Large intestine (tissue), 3 donors: Measurements from ENCODE around the gene PCDH15. TPM values are rescaled to one million over a fixed set of nuclear protein-coding genes. Genes with fewer than 3 reads are reported as not detected.

ENCODE experiments used
- DNase-seq, 2 donors: peaks; one replicate each; pipeline versions ENCODE4 v3.0.0 to v3.0.0-alpha.2; 2013
- H3K27ac ChIP-seq: one replicate; pipeline ENCODE4 v1.5.1; 2013; ENCODE audit warnings: low read length
- H3K27me3 ChIP-seq: 2 replicates; pipeline ENCODE4 v1.6.1; 2013; ENCODE audit warnings: low read length; ENCODE audit not compliant: control insufficient read depth, insufficient read depth
- H3K36me3 ChIP-seq: 2 replicates; pipeline ENCODE4 v1.6.1; 2013; ENCODE audit warnings: low read length; ENCODE audit not compliant: control insufficient read depth, insufficient read depth
- H3K4me1 ChIP-seq: one replicate; pipeline ENCODE4 v1.6.1; 2013; ENCODE audit warnings: low read length; ENCODE audit not compliant: control insufficient read depth, insufficient read depth
- H3K4me3 ChIP-seq: one replicate; pipeline ENCODE4 v1.5.1; 2013; ENCODE audit warnings: low read length
- H3K9me3 ChIP-seq: one replicate; pipeline ENCODE4 v1.6.1; 2013; ENCODE audit warnings: mild to moderate bottlenecking, low read depth, low read length, moderate library complexity; ENCODE audit not compliant: control insufficient read depth
- WGBS: methylation state at CpG from one replicate; pipeline ENCODE4 v1.1.5; 2013; ENCODE audit warnings: low lambda C conversion rate; ENCODE audit not compliant: insufficient coverage; 5-methylcytosine and 5-hydroxymethylcytosine counted together
- polyA plus RNA-seq: library from polyadenylated mRNA; unstranded; fragments of 120-200 nt; gene quantifications from one replicate; pipeline ENCODE4 v1.2.1, GENCODE V29; 2013

The PCDH15 gene
- polyA plus RNA-seq, 1 donor: 0.64 TPM

DNA sequence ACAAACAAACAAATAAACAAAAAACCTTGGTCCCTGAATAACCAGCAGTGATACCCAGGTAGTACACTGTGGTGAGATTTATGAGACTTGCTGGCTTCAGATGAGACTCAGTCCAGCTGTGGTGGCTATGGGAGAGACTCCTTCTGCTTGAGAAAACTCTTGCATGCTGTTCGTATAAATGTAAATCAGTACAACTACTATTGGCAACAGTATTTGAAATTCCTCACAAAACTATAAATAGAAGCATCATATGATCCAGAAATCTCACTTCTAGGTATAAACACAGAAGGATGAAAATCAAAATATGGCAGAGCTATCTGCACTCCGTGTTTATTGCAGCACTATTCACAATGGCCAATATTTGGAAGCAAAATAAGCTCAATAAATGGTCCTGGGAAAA lies 692.1 kb downstream of the PCDH15 start:
- WGBS: 93% methylated on average over 2 of the region's 2 CpGs
- Histone ChIP-seq H3K9me3 (no peaks in the 10 kb centered on the region), H3K27me3 (no peaks in the 10 kb centered on the region), H3K4me1 (no peaks in the 10 kb centered on the region), H3K4me3 (no peak overlapping the region), H3K27ac (no peak overlapping the region), H3K36me3 (no peaks in the 10 kb centered on the region)
- DNase-seq: no peak

DNA sequence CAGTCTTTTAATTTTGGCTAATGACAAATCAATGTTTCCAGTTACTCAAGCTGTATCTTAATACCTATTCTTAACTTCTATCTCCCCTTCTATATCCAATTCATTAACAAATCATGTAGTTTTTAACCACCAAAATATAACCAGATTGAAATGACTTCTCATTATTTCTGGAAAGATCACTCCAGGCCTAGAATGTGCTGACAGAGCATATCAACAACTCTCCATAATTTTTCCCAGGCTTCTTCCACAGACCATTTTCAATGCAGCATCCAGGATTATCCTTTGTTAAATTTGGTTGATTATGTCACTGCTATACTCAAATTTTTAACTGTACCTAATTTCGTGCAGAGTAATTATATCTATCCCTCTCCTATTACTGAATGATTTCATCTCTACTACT lies 704.1 kb downstream of the PCDH15 start:
- no peak for DNase-seq
- WGBS: no CpG with 5 or more reads among the region's 1 CpG
- Histone ChIP-seq H3K27me3 (no peaks in the 10 kb centered on the region), H3K36me3 (no peaks in the 10 kb centered on the region), H3K27ac (no peak overlapping the region), H3K4me3 (no peak overlapping the region), H3K9me3 (no peaks in the 10 kb centered on the region), H3K4me1 (no peaks in the 10 kb centered on the region)

DNA sequence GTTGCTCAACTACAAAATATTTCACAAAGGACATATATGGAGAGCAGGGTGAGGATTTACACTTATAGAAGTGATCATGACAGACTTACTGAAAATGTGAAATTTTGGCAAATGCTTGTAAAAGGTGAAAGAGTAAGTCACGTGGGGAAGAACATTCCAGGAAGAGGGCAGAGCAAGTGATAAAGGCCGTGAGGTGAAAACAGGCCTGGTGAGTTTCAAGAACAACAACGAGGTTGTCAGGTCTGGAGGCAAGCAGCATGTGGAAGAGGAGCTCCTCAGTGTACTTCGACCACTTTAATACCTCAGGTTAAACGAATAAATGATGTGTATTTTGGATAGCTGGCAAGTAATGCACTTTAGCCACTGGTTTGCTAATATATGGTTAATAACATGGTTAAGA lies 706.7 kb downstream of the PCDH15 start:
- no peaks in the 10 kb centered on the region for H3K4me1 ChIP-seq
- 0% methylated on average over 1 of the region's 5 CpGs for WGBS
- no peaks in the 10 kb centered on the region for H3K9me3 ChIP-seq
- H3K36me3 ChIP-seq: no peaks in the 10 kb centered on the region
- H3K4me3 ChIP-seq: no peak overlapping the region
- DNase-seq: no peak
- H3K27me3 ChIP-seq: no peaks in the 10 kb centered on the region
- H3K27ac ChIP-seq: no peak overlapping the region

DNA sequence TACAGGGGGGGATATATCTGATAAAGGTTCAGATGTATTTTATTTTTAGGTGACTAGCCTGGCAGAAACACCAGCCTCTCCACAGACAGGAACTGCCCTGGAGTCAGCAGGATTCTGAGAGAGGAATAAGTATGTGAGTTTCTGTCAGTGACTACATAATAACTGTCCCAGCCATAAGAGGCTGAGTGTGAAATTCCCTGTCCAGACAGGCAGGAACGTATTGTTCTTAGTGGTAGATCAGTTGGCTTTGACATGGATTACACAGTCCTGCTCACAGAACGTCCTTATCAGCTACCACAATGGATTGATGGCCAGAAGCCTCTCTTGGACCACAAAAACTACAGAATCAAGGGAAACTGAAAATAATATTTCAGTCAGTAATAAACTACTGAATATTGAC lies 709.8 kb downstream of the PCDH15 start:
- Histone ChIP-seq H3K9me3 (no peaks in the 10 kb centered on the region), H3K27ac (no peak overlapping the region), H3K4me1 (no peaks in the 10 kb centered on the region), H3K36me3 (no peaks in the 10 kb centered on the region), H3K4me3 (no peak overlapping the region), H3K27me3 (no peaks in the 10 kb centered on the region)
- WGBS: no CpG with 5 or more reads among the region's 2 CpGs
- no peak for DNase-seq

DNA sequence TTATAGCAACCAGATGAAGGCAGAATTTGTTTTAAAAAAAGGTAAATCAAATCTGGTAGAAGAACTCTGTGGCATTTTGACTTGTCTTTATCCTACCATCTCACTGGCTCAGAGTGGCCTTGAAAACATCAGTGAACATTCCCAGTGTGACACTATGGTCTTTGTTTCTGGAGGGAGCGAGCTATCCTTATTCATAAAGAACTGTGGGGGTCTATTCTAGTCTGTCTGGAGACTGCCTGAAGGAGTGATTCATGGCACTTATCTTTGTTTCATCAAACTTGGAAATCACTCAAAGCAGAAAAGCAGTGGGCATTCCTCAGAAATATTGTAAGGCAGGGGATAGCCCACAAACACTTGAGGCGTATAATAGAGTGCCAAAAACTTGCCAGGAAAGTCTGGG lies 719.1 kb downstream of the PCDH15 start:
- Histone ChIP-seq H3K27me3 (no peaks in the 10 kb centered on the region), H3K36me3 (no peaks in the 10 kb centered on the region), H3K27ac (no peak overlapping the region), H3K4me3 (no peak overlapping the region), H3K9me3 (no peaks in the 10 kb centered on the region), H3K4me1 (no peaks in the 10 kb centered on the region)
- no peak for DNase-seq
- 100% methylated on average over 1 of the region's 2 CpGs for WGBS

DNA sequence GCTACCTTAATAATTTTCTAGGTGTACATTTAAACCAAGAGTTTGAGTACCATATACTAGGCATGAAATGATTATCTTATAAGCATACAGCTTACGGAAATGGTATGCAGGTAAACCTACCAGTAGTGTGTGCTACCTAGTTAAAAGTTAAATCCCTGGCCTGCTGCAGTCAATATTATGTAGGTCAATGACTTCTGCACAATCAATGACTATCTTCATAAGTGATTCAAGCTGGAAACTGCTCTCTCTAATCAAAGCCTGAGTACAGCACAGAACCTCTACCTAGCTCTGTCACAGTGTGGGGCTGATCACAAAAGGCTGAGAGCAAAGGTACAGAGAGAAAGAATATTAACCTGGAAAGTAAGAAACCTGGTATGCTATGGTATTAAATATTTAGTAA lies 733.7 kb downstream of the PCDH15 start:
- WGBS: 80% methylated on average over 1 of the region's 1 CpG
- H3K27me3 ChIP-seq: no peaks in the 10 kb centered on the region
- no peak overlapping the region for H3K27ac ChIP-seq
- H3K9me3 ChIP-seq: no peaks in the 10 kb centered on the region
- H3K36me3 ChIP-seq: no peaks in the 10 kb centered on the region
- H3K4me1 ChIP-seq: no peaks in the 10 kb centered on the region
- no peak overlapping the region for H3K4me3 ChIP-seq
- DNase-seq: peak; percentile 9 to 14

DNA sequence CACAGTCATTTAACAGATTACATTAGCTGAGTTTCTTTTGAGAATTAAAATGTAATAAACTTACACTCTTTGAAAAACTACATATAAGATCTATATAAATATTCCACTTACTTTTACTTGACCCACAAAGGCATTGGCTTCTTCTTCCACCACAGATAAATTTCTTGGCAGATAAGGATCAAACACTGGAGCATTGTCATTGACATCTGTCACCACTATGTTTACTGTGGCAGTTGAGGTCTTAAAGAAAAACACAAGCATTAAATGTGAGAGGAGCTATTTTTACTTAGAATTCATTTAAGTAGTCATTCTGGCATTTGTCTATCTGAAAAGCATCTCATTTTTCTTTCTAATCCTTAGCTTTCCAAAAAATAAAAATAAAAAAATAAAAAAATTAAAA lies 734.4 kb downstream of the PCDH15 start:
- Histone ChIP-seq H3K36me3 (no peaks in the 10 kb centered on the region), H3K27ac (no peak overlapping the region), H3K4me3 (no peak overlapping the region), H3K4me1 (no peaks in the 10 kb centered on the region), H3K27me3 (no peaks in the 10 kb centered on the region), H3K9me3 (no peaks in the 10 kb centered on the region)
- DNase-seq: no peak

DNA sequence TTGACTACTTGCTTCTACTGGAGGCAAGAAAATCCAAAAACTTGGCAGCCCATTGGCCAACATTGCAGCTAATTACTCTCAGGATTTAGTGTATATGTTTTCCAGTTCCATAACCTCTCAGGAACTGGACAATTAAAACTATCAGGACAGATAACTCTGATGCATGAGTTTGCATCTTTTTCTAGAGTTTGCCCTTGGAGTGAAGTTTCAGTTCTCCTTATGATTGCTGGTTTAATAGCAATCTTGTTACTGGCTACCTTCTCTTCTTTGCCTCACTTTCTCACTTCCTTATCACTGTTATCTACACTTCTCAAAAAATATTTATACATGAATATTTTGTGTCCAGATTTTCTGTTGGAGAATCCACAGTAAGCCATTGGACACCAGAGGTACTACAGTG lies 735.9 kb downstream of the PCDH15 start:
- H3K4me1 ChIP-seq: no peaks in the 10 kb centered on the region
- no peak overlapping the region for H3K27ac ChIP-seq
- H3K27me3 ChIP-seq: no peaks in the 10 kb centered on the region
- peak in 1 of 2 donors; percentile 14 for DNase-seq
- H3K9me3 ChIP-seq: no peaks in the 10 kb centered on the region
- no peaks in the 10 kb centered on the region for H3K36me3 ChIP-seq
- H3K4me3 ChIP-seq: no peak overlapping the region

DNA sequence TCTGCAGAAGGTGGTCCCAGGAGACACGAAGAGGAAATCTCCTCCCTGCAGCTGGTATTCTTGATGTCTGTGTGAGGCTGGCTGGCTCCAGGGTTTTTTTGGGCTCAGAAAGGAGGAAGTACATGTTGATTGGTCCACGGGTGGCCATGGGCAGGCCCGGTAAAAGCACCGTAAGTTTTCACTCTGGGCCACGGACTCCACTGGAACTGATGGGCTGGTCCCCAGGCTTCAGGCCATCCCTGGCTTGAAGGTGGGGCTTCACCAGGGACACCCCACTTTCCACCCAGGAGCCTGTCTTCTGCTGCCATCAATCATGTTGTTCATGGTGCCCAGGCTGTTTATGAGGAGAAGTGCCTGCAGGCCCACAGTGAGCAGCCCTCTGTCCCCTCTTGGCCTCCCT lies 736.8 kb downstream of the PCDH15 start:
- Histone ChIP-seq H3K27ac (no peak overlapping the region), H3K4me1 (no peaks in the 10 kb centered on the region), H3K4me3 (no peak overlapping the region), H3K36me3 (no peaks in the 10 kb centered on the region), H3K27me3 (no peaks in the 10 kb centered on the region), H3K9me3 (no peaks in the 10 kb centered on the region)
- no CpG with 5 or more reads among the region's 5 CpGs for WGBS
- DNase-seq: no peak

DNA sequence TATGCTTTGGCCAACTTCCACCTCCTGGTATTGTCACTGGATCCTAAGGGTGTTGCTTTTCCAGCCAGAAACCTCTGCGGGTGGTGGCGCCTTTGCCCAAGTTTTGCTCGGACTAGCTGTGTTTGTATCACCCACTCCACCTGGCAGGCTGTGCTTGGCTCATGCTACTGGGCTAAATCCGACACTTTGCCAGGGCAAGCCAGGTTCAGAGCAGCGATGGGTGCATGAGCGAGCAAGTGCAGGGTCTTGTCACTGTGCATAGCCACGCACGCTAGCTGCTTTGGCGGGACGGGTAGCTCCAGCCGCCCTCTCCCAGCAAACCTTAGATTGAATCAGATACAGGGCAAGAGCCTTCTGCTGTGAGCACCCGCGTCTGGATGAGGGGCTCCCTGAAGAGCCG lies 737.5 kb downstream of the PCDH15 start:
- no peaks in the 10 kb centered on the region for H3K27me3 ChIP-seq
- no peak overlapping the region for H3K27ac ChIP-seq
- DNase-seq: no peak
- no peak overlapping the region for H3K4me3 ChIP-seq
- no peaks in the 10 kb centered on the region for H3K4me1 ChIP-seq
- no peaks in the 10 kb centered on the region for H3K36me3 ChIP-seq
- no CpG with 5 or more reads among the region's 14 CpGs for WGBS
- no peaks in the 10 kb centered on the region for H3K9me3 ChIP-seq

DNA sequence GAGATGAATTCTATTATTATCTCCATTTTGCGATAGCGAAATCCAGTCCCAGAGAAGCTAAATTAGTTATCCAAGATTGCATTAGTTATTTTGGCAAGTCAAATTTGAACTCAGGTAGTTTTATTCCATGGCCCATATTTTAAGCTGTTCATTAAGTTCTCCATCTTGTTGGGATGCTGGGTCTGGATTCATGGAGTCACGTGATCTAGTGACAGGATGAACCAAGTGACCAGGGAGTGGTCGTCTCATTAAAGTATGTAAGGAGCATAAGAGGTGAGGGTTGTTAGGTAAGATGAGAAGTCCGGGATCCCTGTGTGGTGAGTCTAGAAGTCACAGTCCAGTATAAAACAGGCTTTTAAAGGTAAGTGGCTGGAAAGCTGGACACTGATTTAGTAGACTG lies 740.5 kb downstream of the PCDH15 start:
- Histone ChIP-seq H3K27me3 (no peaks in the 10 kb centered on the region), H3K27ac (no peak overlapping the region), H3K4me1 (no peaks in the 10 kb centered on the region), H3K36me3 (no peaks in the 10 kb centered on the region), H3K9me3 (no peaks in the 10 kb centered on the region), H3K4me3 (no peak overlapping the region)
- no peak for DNase-seq
- no CpG with 5 or more reads among the region's 5 CpGs for WGBS
